ENCODE measurements around the gene BHLHE40. TPM values are rescaled to one million over a fixed set of nuclear protein-coding genes. Genes with fewer than 3 reads are reported as not detected.

Gene BHLHE40
- total and polyA plus RNA-seq, 9 donors, result 28.6 to 264 (median 75.3) TPM

DNA sequence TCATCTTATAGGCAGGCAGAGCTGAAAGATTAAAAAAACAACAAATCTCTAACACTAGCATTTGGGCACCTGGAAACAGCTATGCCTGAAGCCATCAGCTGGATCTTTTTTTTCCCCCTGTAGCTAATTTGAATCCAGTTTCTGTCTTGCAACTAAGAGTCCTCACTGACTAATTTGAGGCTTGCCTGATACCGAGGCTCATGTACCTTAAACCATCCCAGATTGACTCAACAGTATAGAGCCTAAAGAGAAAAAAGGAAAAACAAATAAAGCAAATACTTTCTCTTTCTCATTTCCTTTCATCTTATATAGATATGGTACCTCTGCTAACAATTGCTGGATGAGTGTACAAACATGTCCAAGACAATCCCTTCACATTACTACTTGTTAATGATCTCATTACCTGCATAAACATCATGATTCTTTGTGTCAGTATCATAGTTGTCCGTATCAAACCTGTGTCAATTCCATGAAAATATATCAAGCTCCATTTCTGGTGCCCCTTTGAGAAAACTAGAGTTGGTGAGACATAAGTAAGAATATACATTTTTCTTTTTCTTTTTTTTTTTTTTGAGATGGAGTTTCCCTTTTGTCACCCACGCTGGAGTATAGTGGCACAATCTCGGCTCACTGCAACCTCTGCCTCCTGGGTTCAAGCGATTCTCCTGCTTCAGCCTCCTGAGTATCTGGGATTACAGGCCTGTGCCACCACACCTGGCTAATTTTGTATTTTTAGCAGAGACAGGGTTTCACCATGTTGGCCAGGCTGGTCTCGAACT is 43.1 kb downstream of the BHLHE40 start:
- Histone ChIP-seq H3K9me3 (no peaks in the 10 kb centered on the region), H3K4me3 (no peak overlapping the region), H3K27me3 (no peaks in the 10 kb centered on the region), H3K27ac (peak overlapping the region in 1 of 2 donors; percentile 19), H3K4me1 (ENCODE audit: insufficient read depth) (peaks cover 4% of the 10 kb centered on the region), H3K36me3 (no peaks in the 10 kb centered on the region)
- DNase-seq, result no peak
- no peak for TF ChIP-seq EP300 (IDR thresholded peaks at IDR 0.05)
- TF ChIP-seq, protein P1, sequence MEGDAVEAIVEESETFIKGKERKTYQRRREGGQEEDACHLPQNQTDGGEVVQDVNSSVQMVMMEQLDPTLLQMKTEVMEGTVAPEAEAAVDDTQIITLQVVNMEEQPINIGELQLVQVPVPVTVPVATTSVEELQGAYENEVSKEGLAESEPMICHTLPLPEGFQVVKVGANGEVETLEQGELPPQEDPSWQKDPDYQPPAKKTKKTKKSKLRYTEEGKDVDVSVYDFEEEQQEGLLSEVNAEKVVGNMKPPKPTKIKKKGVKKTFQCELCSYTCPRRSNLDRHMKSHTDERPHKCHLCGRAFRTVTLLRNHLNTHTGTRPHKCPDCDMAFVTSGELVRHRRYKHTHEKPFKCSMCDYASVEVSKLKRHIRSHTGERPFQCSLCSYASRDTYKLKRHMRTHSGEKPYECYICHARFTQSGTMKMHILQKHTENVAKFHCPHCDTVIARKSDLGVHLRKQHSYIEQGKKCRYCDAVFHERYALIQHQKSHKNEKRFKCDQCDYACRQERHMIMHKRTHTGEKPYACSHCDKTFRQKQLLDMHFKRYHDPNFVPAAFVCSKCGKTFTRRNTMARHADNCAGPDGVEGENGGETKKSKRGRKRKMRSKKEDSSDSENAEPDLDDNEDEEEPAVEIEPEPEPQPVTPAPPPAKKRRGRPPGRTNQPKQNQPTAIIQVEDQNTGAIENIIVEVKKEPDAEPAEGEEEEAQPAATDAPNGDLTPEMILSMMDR (IDR thresholded peaks at IDR 0.05), result no peak
- TF ChIP-seq POLR2A (IDR thresholded peaks at IDR 0.05), result no peak
- intact Hi-C loops (cut with DNase I), result no loop called here
- WGBS, 3 donors, result 89 to 93% (median 92%) methylated on average over 6 of the region's 6 CpGs

DNA sequence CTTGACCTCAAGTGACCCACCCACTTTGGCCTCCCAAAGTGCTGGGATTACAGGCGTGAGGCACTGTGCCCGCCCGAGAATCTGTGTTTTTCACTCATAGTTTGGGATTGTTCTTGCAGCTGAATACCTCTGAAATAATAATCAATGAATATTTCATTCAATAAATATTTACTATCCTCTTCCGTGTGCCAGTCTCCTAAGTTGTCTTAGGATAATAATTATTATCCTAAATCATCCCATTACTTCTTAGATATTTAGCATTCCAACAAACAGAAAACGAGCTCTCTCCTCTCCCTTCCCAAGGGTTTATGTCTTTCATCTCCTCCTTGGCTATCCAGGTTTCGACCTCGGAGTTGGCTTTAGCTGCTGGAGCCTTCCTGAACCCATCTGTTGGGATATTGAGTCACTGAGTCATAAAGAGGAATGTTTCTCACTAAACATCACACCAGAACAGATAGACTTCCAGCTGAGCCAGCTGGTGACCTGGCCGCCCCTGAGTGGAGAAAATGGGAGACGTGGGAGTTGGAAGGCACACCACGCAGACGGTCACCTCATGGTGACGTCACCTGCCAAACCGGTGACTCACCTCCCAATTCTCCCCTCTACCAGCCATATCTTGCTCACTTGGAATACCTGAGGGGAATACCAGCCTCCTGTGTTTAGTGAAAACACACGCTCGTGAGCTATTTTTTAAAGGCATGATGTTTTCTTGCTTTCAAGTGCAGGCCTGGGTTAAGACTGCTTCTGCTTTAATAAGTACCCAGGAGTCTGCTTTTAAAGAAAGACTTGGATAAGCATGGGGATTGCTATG is 43.9 kb downstream of the BHLHE40 start:
- Histone ChIP-seq H3K27me3 (no peaks in the 10 kb centered on the region), H3K4me3 (no peak overlapping the region), H3K36me3 (no peaks in the 10 kb centered on the region), H3K27ac (peak overlapping the region in 1 of 2 donors; percentile 19), H3K9me3 (no peaks in the 10 kb centered on the region), H3K4me1 (ENCODE audit: insufficient read depth) (peaks cover 4% of the 10 kb centered on the region)
- TF ChIP-seq POLR2A (IDR thresholded peaks at IDR 0.05) (no peak), EP300 (IDR thresholded peaks at IDR 0.05) (no peak)
- TF ChIP-seq, protein P1 (IDR thresholded peaks at IDR 0.05), result no peak
- peak; percentile 66 to 80 (median 70) for DNase-seq
- WGBS, 3 donors, result 31 to 39% (median 34%) methylated on average over 15 of the region's 15 CpGs
- intact Hi-C loops (cut with DNase I), result no loop called here

DNA sequence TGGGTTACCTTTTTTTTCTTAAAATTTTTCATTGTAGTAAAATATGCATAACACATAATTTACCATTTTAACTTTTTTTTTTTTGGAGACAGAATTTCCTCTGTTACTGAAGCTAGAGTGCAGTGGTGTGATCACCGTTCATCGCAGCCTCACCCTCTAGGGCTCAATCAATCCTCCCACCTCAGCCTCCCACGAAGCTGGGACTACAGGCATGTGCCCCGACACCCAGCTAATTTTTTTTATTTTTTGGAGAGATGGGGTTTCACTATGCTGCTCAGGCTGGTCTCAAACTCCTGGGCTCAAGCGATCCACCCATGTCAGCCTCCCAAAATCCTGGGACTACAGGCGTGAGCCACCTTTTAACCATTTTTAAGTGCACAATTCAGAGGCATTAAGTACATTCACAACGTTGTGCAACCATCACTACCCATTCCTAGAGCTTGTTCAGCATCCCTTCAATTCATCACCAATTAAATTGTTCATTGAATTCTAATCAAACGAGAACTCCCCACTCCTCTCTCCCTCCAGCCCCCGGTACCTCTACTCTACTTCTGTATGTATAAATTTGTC is 44.6 kb downstream of the BHLHE40 start:
- intact Hi-C loops (cut with DNase I), result no loop called here
- no peaks in the 10 kb centered on the region for H3K27me3 ChIP-seq

DNA sequence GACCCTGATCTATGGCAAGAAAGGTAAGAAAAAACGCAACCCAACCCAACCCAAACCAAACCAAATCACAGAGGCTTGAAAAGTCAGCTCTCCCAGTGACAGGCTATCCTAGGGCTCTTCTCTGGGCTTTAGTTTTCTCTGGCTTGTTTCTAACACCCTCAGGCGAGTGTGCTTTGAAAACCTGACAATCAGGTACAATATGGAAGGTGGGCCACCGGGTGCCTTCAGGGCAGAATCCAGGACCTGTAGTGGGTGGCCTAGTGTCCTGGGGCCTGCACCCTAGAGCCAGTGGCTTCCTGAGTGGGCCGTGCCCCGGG is 46.8 kb downstream of the BHLHE40 start:
- intact Hi-C loops (cut with DNase I), result loop anchor here in 3 of 4 donors (5.0 kb wide), 4 partner anchors 44 to 314 kb away; partner anchors contain the start of gene BHLHE40 (in 1 of the 3)
- peaks cover 4% of the 10 kb centered on the region for H3K4me1 ChIP-seq (ENCODE audit: insufficient read depth)
- no peaks in the 10 kb centered on the region for H3K27me3 ChIP-seq
- no peaks in the 10 kb centered on the region for H3K9me3 ChIP-seq
- TF ChIP-seq, protein P1 (IDR thresholded peaks at IDR 0.05), result no peak
- TF ChIP-seq EP300 (IDR thresholded peaks at IDR 0.05), result no peak
- no peak for TF ChIP-seq POLR2A (IDR thresholded peaks at IDR 0.05)
- H3K4me3 ChIP-seq, result peak overlapping the region; percentile 47
- no peak for DNase-seq
- peak overlapping the region; percentile 26 to 75 for H3K27ac ChIP-seq
- no peaks in the 10 kb centered on the region for H3K36me3 ChIP-seq
- 49 to 61% (median 56%) methylated on average over 4 to 5 of the region's 5 CpGs for WGBS, 3 donors

More for the DNA sequence above, 44.6 kb downstream of the BHLHE40 start:
- Histone ChIP-seq H3K27ac (peak overlapping the region in 1 of 2 donors; percentile 19), H3K4me1 (ENCODE audit: insufficient read depth) (peaks cover 4% of the 10 kb centered on the region), H3K9me3 (no peaks in the 10 kb centered on the region), H3K4me3 (no peak overlapping the region), H3K36me3 (no peaks in the 10 kb centered on the region)
- TF ChIP-seq POLR2A (IDR thresholded peaks at IDR 0.05), result no peak
- TF ChIP-seq, protein P1 (IDR thresholded peaks at IDR 0.05), result no peak
- no peak for TF ChIP-seq EP300 (IDR thresholded peaks at IDR 0.05)
- DNase-seq, result no peak
- 86 to 88% (median 88%) methylated on average over 9 of the region's 9 CpGs for WGBS, 3 donors
